Colon (tissue), 2 donors: ENCODE data around the gene TRIM39.

Source experiments
- FAIRE-seq: peaks from 2 replicates; lab custom pipeline; 2012; peaks lifted over from hg19 to GRCh38; lab: Jason Lieb, UNC
- donor health status: control.
- donor health status: control.

TRIM39 gene

DNA sequence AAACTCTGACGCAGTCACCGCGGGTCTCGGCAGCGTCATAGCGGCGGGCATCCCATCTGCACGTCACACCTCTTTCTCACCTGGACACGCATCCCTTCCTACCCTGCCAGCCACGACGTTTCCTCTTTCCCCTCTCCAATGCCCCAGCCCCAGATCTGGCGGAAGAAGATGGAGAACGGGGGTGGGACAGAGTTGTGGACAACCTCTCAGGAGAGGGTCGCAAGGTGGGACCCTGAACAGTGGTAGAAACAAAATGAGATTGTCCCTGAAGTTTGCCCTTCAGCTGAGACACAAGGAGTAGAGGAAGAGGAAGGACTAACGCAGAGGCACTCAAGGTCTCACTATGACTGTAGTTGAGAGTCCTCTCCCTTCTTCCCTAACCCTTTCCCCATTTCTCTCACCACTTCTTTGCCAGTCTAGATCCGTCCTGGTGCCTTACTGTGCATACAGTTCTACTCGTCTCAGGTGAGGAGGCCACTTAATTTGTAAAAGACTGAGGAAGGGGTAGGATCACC is 562 bp downstream of the TRIM39 start:
- FAIRE-seq = no peak

DNA sequence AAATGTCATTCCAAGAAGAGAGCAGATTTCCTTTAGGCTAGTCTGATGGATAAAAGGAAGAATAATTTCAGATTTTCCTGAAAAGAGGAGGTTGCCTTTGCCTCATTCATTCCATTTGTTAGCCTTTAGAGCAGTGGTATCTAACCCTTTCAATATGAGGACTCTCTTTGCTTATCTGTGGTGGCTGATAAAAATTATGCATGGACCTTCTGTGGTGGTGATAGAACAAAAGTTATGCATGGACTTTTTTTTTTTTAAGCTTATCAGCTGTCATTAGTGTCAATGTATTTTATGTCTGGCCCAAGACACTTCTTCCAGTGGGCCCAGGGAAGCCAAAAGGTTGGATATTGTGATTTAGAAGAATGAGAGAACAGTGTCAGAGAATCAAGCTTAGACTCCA is 1.7 kb downstream of the TRIM39 start:
- no peak for FAIRE-seq

DNA sequence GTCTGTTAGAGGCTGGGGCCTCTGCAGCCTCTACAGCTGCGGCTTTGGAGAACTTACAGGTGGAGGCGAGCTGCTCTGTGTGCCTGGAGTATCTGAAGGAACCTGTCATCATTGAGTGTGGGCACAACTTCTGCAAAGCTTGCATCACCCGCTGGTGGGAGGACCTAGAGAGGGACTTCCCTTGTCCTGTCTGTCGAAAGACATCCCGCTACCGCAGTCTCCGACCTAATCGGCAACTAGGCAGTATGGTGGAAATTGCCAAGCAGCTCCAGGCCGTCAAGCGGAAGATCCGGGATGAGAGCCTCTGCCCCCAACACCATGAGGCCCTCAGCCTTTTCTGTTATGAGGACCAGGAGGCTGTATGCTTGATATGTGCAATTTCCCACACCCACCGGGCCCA is 2.6 kb downstream of the TRIM39 start:
- FAIRE-seq = no peak

DNA sequence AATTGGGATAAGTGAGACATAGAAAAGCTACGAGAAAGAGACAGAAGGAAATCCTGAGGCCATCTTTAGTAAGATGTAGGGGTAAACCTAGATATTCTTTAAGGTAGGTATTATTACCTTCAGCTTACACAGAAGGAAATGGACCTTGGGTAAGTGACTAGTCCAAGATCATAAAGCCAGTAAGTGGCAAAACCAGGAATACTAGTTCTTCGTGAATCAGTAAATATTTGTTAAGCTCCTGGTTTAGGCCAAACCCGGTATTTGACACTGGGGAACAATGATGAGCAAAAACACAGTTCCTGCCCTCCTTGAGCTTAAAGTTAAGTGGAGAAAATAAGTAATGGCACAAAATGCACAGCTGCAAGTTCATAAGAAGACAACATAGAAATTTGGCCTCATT is 5.3 kb downstream of the TRIM39 start:
- FAIRE-seq = no peak

- no peak for FAIRE-seq
Measured at GRCh38 chr6:30334075-30334783, 7.5 kb downstream of the TRIM39 start.

DNA sequence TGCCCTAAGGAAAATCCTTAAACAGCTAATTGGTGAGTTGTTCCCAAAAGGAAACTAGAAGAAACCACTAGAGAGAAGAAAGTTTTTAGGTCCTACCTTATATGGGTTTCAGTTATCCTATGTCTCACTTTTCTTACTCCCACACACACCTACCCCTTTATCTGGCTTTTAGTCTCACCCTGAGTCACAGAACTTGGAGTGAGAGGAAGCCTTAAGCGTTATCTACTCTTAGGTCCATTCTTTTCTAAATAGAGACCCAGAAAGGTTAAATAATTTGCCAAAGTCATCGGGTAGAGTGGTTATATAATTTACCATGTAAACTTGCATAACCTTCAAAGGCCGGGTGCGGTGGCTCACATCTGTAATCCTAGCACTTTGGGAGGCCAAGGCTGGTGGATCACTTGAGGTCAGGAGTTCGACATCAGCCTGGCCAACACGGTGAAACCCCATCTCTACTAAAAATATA is 13.9 kb downstream of the TRIM39 start:
- FAIRE-seq = no peak

DNA sequence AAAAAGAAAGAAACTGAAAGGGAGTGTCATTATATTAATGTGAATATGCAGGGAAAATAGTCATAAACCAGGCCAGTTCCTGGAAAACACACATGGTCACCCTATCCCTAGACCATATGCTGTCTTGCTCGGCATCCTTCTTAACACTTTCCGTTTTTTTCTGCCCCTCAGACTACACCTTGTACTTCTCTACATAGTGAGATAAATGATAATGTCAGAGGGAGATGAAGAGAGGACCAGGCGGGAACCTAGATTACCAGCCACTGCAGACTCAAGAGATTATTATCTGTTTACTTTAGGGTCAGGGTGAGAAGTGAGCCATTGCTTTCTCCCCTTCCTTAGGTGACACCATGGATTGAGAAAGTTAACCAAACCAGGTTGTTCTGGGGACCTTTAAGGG is 14.5 kb downstream of the TRIM39 start:
- FAIRE-seq = no peak

GRCh38 chr6:30341728-30342127 is 15.0 kb downstream of the TRIM39 start:
- FAIRE-seq = no peak

- FAIRE-seq = no peak
Measured at GRCh38 chr6:30344191-30344867, 17.6 kb downstream of the TRIM39 start.

DNA sequence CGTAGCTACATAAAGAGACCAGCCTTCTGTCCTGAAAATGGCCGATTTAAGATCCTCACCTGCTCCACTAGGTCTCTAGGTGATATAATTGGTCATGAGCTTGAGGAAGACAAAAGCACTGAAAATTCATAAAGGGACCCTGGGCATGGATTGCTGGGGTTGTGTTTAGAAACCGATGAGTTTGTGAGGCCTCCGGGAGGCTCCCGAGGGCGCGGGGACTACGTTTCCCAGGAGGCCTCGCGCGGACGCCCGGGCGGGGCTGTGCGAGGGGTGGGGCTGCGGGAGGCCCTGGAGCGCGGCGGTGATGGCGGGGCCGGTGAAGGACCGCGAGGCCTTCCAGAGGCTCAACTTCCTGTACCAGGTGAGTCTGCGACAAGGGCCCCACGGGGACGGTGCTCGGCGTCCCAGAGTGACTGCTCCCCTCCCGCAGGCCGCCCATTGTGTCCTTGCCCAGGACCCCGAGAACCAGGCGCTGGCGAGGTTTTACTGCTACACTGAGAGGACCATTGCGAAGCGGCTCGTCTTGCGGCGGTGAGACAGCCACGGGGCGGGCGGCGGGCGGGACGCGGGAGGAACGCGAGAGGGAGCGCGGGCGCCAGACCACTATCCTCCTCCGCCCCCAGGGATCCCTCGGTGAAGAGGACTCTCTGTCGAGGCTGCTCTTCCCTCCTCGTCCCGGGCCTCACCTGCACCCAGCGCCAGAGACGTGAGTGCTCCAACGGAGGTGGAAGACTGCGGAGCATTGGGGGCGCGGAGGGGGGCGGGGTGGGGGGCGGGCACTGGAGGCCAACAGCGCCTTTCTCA is 18.3 kb downstream of the TRIM39 start, which contains the start of gene RPP21:
Gene RPP21 (plus strand): TSS at position 289 of the 804 bp plus-strand sequence. CDS start 16 bp downstream, at position 305.
- FAIRE-seq = no peak

GRCh38 chr6:30345852-30346251 is 19.1 kb downstream of the TRIM39 start:
- no peak for FAIRE-seq

DNA sequence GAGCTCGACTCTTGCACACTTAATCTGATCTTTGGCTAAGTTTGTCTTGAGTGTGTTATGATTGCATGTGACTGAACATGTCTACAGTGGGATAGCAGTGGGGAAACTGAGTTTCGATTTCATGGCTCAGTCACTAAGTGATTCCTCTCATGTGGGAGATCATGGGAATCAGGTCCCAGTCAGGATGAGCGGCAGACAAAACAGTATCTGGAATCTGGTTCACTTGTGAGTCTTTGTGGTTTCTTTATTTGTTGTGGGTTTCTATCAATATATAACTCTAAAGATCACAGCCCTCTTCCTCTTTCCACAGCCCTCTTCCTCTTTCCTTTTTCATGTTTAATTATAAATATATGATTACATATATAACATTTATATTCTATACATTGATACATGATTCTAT is 22.2 kb downstream of the TRIM39 start:
- FAIRE-seq = no peak

DNA sequence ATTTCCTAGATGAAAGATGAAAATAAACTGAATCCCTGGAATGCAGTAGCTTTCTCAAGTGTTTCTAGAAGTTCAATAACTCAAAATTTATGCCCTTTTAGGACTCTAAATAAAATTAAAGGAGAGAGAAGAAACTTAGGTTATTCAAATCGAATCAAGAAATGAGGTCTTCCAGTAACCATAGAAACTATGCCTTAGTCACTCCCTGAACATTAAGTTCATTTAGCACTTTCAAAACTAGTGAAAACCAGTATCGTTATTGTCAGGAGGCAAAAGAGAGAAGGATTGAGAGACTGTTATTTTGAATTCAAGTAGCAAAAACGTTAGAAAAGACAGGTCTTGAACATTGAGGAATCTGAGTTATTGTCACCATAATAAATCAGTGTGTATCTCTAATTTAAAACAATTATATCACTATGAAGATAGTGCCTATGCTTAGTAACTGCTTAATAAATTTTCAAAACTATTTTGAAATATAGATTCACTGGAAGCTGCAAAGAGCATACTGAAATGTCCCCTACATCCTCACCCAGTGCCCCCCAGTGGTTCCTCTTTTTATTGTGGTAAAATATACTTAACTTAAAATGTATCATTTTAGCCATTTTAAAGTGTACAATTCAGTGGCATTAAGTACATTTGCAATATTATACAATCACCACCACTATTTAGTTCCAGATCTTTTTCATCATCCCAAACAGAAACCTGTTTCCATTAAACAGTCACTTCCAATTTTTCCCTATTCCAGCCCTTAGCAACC is 22.9 kb downstream of the TRIM39 start:
- no peak for FAIRE-seq

DNA sequence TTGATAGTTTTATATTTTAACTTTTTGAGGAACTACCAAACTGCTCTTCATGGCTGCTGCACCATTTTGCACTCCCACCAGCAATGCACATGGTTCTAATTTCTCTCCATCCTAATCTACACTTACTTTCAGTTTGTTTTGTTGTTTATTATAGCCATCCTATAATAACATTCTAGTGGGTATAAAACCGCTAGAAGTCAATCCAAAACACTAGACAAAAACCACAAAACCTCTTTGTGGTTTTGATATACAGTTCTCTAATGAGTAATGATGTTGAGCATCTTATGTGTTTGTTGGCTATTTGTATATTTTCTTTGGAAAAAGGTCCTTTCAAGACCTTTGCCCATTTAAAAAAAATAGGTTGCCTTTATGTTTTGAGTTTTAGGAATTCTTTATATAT is 23.8 kb downstream of the TRIM39 start:
- no peak for FAIRE-seq

DNA sequence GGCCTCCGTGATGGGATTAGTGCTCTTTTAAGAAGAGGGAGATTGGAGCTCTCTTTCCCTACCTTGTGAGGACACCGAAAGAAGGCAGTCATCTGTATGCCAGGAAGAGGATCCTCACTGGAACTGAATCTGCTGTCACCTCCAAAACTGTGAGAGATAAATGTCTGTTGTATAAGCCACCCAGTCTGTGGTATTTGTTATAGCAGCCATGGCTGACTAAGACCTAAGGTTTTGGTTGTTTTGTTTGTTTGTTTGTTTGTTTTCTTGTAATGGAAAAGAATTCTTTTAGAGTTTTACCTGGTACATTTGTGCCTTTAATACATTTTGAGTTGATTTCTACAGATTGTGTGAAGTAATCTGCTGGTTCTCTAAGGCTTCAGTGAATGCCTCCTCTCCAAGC is 25.8 kb downstream of the TRIM39 start:
- FAIRE-seq = no peak

GRCh38 chr6:30355281-30355680 is 28.6 kb downstream of the TRIM39 start:
- FAIRE-seq = no peak

- FAIRE-seq = no peak
Measured at GRCh38 chr6:30356536-30356935, 29.8 kb downstream of the TRIM39 start.

GRCh38 chr6:30357678-30358540 is 31.2 kb downstream of the TRIM39 start:
- no peak for FAIRE-seq

GRCh38 chr6:30359276-30359675 is 32.5 kb downstream of the TRIM39 start:
- no peak for FAIRE-seq

- no peak for FAIRE-seq
Measured at GRCh38 chr6:30360139-30360538, 33.4 kb downstream of the TRIM39 start.

DNA sequence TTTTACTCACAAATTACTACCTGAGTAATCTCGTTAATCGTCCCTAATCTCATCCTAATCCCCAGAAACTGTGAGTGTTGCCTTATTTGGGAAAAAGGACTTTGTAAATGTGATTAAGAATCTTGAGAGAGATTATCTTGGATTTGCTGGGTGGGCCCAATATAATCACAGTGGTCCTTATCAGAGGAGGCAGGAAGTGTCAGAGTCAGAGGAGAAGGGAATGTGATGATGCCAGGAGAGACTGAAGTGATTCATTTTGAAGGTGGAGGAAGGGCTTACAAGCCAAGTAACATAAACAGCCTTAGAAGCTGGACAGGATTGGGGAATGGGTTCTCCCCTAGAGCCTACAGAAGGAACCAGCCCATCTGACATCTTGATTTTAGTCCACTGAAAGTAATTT is 34.9 kb downstream of the TRIM39 start:
- FAIRE-seq = no peak
